KBM-7 (cell line): ENCODE results near the gene CNTNAP2.

Experiments
- DNase-seq: peaks from one replicate; pipeline ENCODE4 v3.0.0-alpha.2; 2015
- in situ Hi-C: fragments of 300-500 bp; cut with MboI; formaldehyde crosslinking; loops from 2 replicates; pipeline ENCODE4 v1.14.3; 2020; ENCODE audit warnings: low sequenced_read_pairs, low pct_unique_long_range_greater_than_20kb, mixed read lengths

The CNTNAP2 gene

GRCh38 chr7:146787266-146787665 is 670.7 kb downstream of the CNTNAP2 start:
- in situ Hi-C loops: no loop called here
- DNase-seq: no peak

DNA sequence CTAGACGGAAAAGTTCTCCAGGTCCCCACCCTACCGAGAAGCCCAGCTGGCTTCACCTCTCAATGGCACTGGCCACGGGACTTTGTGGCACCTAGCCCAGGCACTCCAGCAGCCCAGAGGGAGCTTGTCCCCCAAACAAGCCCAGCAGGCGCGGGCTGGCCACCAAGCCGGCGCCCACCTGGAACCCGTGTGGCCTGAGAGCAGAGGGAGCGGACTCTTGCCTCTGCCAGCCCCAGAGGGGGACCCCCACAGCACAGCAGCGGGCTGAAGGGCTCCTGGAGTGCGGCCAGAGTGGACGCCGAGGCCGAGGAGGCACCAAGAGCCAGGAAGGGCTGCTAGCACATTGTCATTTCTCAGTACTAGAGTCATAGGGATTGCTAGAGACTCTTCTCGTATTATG is 671.4 kb downstream of the CNTNAP2 start:
- in situ Hi-C loops: no loop called here
- DNase-seq: no peak

DNA sequence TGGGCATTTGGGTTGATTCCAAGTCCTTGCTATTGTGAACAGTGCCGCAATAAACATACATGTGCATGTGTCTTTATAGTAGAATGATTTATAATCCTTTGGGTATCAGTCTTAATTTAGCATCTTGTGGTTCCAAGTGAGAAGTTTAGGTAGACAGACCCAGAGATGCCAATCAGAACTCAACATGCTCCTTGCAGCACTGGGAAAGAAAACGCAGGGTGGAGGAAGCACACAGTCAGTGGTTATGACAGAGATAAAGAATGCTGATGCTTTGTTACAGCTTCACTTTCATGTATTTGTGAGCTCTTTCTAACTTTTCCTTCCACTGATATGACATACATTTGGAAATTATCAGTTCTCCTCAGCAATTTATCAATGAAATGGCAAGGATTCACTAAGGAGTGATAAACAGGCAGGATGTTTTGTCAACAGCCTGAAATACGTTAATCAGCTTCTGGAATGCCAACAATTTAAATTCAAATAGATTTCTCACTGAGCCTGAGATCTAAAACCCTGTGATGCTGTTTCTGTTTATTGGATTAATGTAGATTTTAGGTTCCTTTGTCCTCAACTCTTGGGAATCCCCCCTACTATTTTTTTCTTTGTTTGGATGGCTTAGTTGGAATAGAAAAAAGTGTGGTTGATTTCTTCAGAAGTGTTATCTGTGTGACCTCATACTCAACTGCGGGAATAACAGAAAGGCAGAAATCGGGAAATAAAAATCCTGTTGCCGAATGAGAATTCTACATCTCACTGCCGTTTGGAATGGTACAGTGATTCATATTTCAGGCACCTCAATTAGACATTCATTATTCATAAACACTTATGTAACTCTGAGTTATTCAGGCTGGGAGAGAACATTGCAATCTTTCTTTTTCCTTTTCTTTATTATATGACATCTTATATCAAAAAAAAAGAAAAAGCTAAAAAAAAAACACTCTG is 675.0 kb downstream of the CNTNAP2 start:
- in situ Hi-C loops: no loop called here
- no peak for DNase-seq

GRCh38 chr7:146804620-146805019 is 688.0 kb downstream of the CNTNAP2 start:
- DNase-seq: no peak
- in situ Hi-C loops: no loop called here

DNA sequence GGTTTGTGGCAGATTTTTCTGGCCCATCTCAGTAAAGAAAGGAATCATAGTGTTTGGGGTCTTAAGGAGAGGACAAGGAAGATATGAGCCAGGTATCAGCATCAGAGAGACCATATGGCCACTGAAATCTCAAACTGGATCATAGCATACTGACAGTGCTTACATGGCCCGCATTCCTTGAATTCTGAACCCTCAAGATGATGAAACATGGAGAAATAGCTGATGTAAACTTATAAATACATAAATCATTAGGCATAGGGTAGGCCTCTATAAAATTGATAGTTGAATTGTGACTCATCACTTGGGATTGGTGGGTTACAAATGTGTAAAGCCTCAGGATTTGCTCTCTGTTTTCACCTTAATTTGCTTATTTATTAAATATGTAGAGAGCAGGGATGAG is 688.5 kb downstream of the CNTNAP2 start:
- no peak for DNase-seq
- in situ Hi-C loops: no loop called here

GRCh38 chr7:146826329-146826728 is 709.7 kb downstream of the CNTNAP2 start:
- in situ Hi-C loops: no loop called here
- DNase-seq: no peak

DNA sequence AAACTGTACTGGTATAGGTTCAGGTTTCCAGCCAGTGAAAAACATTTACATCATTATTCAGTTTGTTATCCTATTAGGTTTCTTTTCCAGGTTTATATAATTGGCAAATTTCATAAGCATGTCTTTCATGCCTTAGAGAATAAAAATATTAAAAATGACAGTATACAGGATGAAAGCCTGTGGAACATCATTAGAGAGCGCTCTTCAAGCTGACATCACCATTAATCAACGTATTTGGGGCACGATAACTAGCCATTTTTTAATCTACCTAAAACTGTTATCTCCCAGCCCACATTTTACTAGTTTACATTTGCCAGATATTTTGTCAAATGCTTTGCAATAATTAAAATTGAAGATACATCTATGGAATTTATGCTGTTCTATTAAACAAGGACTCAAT is 714.1 kb downstream of the CNTNAP2 start:
- in situ Hi-C loops: no loop called here
- DNase-seq: no peak

- in situ Hi-C loops: no loop called here
- no peak for DNase-seq
Measured at GRCh38 chr7:146831875-146832274, 715.3 kb downstream of the CNTNAP2 start.

DNA sequence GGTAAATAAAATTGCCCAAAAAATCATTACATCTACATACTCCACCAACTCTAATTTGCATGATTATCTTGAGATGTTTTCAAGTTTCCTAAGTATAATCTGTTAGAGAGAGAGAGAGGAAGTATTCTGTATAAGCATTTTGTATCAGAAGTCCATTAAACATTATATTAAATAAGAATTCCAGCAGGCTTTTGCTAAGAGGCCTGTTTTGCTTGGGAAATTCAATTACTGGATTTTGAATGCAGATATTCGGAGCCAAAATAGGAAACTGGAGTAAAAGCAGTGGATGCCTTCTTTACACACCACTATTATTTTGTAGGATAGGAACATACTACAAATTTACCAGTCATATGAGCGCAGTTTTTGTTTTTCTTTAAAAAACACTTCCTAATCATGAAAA is 727.8 kb downstream of the CNTNAP2 start:
- in situ Hi-C loops: no loop called here
- DNase-seq: no peak

DNA sequence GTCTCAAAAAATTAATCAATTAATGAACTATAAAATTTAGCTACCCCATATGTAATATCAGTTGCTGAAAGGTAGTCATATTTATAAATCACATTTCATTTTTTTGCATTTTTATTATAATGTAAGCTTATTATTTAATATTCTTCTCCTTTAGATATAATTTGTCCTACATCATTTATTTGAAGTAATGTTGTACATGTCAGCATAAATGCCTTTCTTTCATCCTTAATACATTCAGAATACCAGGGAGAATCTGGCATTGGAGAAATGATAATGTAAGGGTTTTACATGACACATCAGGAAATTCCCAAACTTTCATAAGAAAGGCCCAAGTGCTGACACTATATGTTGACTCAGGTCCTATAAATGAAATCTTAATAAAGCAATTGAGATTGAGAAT is 742.1 kb downstream of the CNTNAP2 start:
- in situ Hi-C loops: no loop called here
- DNase-seq: no peak

DNA sequence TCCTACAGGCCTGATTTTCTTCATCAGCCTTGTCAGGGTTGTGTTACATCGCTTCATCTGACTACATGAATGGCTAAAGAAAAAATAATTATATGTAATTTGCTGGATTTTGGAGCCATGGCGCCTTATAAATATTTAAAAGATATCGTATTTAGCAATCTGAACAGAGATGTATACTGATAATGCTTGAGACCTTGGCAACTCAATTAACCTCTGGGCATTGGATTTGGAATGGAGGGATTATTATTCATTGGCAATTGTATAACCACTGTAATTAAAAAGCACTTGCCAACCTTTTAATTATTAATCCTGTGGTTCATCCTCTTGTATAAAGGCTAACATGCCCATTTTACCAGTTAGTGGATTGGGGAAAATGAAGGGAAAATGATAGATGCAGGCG is 745.1 kb downstream of the CNTNAP2 start:
- in situ Hi-C loops: no loop called here

GRCh38 chr7:146862415-146862814 is 745.8 kb downstream of the CNTNAP2 start:
- no peak for DNase-seq
- in situ Hi-C loops: no loop called here

More for the DNA sequence above, 745.1 kb downstream of the CNTNAP2 start:
- no peak for DNase-seq

DNA sequence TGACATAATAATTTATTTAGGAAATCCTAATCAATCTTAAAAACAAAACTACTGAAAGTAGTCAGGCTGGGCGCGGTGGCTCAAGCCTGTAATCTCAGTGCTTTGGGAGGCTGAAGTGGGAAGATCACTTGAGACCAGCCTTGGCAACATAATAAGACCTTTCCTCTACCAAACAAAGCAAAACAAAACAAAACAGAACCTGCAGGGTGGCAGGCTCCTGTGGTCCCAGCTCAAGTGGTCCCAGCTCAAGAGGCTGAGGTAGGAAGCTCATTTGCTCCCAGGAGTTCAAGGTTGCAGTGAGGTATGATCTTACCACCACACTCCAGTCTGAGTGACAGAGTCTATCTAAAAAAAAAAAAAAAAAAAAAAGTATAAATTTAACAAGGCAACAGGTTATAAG is 748.0 kb downstream of the CNTNAP2 start:
- no peak for DNase-seq
- in situ Hi-C loops: no loop called here

DNA sequence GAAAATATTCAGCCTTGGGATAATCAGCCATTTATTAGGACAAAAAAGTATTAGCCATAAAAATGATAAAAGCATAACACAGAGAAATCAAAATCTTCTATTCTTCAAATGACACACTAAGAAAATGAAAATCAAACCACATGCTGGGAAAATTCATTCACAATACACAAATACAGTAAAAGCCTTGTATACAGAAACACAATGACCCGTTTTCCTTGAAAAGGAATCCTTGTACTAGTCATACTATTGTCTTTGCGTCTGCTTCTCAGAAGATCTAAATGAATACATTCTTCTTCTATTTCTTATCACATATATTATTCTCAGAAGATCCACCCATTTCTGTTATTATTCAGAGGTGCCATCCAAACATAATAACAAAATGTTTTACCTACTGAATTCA is 749.1 kb downstream of the CNTNAP2 start:
- in situ Hi-C loops: no loop called here
- DNase-seq: no peak

DNA sequence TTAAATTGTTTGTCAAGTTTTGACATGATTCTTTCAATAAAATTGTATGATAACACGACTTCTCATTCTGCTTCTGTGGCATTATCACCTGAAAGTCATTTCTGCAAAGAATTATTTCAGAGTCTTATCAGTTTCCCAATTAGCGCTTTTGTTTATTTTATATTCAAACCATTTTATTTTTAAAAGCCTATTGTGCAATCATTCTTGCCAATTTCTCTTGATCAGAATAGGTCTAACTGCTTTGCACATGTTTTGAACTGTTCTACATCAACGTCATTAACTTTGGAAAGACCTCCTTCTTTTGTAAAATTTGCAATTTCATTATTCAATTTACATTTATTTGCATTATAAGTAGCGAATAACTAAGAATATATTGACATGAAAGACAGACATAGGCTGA is 758.1 kb downstream of the CNTNAP2 start:
- in situ Hi-C loops: no loop called here
- no peak for DNase-seq

DNA sequence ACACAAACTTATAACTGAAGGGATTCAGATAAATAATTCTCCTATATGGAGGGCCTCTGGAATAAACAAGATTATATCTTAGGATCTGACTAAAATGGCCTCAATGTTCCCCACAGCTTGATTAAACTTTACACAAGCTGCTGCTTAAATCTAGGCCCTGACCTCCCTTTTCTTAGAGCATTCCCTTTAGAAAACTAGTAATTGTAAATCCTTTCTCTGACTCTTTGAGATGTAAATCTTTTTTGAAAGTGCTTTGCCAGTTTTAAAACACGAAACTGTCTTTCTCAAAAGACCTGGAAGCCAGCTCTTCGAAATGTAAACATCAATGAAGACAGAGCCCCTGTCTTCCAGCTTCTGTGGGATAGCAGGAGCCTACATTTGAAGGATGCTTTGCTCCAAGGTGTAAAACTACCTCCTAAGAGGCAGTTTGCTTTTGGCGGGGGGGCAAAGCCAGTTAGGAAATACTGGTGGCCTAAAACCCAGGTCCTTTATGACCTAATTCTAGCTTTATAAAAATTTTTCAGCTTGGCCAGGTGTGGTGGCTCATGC is 758.7 kb downstream of the CNTNAP2 start:
- in situ Hi-C loops: no loop called here

DNA sequence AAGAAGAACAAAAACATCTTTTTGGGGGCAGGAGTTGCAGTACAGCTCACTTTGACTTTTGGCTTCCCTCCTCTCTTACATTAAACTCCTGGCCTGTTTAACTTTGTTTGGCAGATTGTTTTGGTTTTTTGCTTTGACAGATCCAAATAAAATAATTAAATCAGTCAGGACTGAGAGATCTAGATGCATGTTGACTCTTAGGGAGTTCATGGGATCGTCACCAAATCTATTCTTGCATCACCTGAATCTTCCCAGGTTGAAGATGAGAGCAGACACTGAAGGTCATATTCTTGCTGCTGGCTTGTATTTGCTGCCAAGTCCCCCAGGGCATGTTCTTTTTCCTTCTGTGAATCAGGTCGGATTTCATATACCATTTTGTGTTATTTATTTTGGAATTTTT is 759.4 kb downstream of the CNTNAP2 start:
- no peak for DNase-seq
- in situ Hi-C loops: no loop called here

More for the DNA sequence above, 758.7 kb downstream of the CNTNAP2 start:
- DNase-seq: no peak

GRCh38 chr7:146876411-146876810 is 759.8 kb downstream of the CNTNAP2 start:
- no peak for DNase-seq
- in situ Hi-C loops: no loop called here

- in situ Hi-C loops: no loop called here
- DNase-seq: no peak
Measured at GRCh38 chr7:146878901-146879300, 762.3 kb downstream of the CNTNAP2 start.

DNA sequence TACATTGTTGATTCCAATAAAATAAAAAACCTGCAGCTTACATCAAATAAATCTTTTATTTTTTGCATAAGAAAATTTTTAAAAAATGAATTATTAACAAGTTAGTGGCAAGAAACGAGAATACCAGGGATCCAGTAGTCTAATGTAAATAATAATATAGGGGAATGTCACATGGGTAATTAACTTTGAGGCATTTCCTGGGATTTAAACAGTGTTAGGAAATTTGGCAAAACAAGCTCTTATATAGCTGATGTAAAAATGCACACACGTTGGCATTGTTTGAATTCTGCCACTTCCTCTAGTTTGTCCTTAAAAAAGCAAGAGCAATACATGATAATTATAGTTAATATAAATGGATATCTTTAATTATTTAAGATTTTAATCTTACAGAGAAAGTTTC is 768.6 kb downstream of the CNTNAP2 start:
- DNase-seq: no peak
- in situ Hi-C loops: no loop called here
